Measurements from ENCODE around the gene BANF1.

DNA sequence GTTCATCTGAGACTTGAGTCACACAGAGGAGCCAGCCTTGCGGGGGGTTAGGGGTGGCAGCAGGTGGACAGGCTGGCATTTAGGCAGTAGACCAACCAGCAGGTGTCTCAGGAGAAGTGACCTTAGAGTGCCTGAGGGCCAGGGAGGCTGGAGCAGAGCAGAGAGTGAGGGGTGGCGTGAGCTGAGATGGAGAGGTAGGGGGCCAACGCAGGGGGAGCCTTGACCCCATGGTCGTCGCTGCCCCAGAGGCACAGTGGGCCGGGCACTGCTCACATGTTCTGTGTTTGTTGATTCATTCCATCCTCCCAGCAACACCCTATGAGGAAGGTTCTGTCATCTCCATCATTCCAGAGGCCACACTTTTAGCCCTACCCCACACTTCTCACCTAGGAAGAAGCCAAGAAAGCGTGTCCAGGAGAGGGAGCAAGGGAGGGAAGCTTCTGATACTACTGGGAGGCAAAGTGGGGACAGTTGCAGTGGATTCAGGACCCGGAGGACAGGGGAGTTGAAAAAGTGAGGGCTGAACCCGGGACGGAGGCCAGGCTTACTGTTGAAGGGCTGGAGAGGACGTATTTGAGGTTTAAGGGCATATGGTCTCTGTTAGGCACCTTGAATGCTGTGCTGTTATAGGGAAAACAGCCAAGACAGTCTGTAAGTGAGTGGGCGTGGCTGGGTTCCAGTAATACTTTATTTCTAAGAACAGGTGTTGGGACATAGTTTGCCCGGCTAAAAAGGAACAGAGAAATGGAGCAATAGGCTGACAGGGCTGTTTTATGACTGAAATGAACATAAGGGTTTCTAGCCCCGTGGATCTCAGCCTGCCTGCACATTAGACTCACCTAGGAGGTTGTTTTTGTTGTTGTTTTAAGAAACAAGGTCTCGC lies 33.5 kb upstream of the BANF1 start:
- TF ChIP-seq POLR2AphosphoS5 (IDR thresholded peaks at IDR 0.05; ENCODE audit: low read length) (no peak; the same call in 1 of the 2 replicates), KDM1A (IDR thresholded peaks at IDR 0.05; ENCODE audit: borderline replicate concordance) (no peak), EZH2 (IDR thresholded peaks at IDR 0.05; ENCODE audit: borderline replicate concordance, control insufficient read depth, low read depth, low read length) (no peak), FOXK2 (IDR thresholded peaks at IDR 0.05) (no peak), JUND (IDR thresholded peaks at IDR 0.05; ENCODE audit: low read depth, low read length) (no peak), BHLHE40 (IDR thresholded peaks at IDR 0.05; ENCODE audit: borderline replicate concordance in 1 of 2, low read depth in 2 of 2, low read length in 1 of 2) (no peak), ZSCAN29 (IDR thresholded peaks at IDR 0.05) (no peak), MTA2 (IDR thresholded peaks at IDR 0.05; ENCODE audit: low read depth) (no peak), POLR2A (IDR thresholded peaks at IDR 0.05; ENCODE audit: low read depth, low read length) (no peak), SMAD5 (IDR thresholded peaks at IDR 0.05; ENCODE audit: low read depth) (no peak), POU2F2 (IDR thresholded peaks at IDR 0.05; ENCODE audit: borderline replicate concordance, low read depth, low read length) (no peak)
- TF ChIP-seq, protein P1, sequence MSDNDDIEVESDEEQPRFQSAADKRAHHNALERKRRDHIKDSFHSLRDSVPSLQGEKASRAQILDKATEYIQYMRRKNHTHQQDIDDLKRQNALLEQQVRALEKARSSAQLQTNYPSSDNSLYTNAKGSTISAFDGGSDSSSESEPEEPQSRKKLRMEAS (IDR thresholded peaks at IDR 0.05; ENCODE audit: low read depth, low read length): no peak
- TF ChIP-seq, protein P2, sequence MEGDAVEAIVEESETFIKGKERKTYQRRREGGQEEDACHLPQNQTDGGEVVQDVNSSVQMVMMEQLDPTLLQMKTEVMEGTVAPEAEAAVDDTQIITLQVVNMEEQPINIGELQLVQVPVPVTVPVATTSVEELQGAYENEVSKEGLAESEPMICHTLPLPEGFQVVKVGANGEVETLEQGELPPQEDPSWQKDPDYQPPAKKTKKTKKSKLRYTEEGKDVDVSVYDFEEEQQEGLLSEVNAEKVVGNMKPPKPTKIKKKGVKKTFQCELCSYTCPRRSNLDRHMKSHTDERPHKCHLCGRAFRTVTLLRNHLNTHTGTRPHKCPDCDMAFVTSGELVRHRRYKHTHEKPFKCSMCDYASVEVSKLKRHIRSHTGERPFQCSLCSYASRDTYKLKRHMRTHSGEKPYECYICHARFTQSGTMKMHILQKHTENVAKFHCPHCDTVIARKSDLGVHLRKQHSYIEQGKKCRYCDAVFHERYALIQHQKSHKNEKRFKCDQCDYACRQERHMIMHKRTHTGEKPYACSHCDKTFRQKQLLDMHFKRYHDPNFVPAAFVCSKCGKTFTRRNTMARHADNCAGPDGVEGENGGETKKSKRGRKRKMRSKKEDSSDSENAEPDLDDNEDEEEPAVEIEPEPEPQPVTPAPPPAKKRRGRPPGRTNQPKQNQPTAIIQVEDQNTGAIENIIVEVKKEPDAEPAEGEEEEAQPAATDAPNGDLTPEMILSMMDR (IDR thresholded peaks at IDR 0.05 in 2 of 3, conservative IDR thresholded peaks at IDR 0.05 in 1 of 3; ENCODE audit: control insufficient read depth in 2 of 3, extremely low read depth in 1 of 3, insufficient read depth in 1 of 3, low read depth in 3 of 3, low read length in 3 of 3): no peak
- TF ChIP-seq, protein P3, sequence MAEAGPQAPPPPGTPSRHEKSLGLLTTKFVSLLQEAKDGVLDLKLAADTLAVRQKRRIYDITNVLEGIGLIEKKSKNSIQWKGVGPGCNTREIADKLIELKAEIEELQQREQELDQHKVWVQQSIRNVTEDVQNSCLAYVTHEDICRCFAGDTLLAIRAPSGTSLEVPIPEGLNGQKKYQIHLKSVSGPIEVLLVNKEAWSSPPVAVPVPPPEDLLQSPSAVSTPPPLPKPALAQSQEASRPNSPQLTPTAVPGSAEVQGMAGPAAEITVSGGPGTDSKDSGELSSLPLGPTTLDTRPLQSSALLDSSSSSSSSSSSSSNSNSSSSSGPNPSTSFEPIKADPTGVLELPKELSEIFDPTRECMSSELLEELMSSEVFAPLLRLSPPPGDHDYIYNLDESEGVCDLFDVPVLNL (IDR thresholded peaks at IDR 0.05; ENCODE audit: low read depth, low read length): no peak
